ENCODE measurements around the gene ETNK2. TPM values are rescaled to one million over a fixed set of nuclear protein-coding genes. Genes with fewer than 3 reads are reported as not detected.

Gene ETNK2
- total RNA-seq, 1 donor from 2014 or later, result 8.2 TPM

DNA sequence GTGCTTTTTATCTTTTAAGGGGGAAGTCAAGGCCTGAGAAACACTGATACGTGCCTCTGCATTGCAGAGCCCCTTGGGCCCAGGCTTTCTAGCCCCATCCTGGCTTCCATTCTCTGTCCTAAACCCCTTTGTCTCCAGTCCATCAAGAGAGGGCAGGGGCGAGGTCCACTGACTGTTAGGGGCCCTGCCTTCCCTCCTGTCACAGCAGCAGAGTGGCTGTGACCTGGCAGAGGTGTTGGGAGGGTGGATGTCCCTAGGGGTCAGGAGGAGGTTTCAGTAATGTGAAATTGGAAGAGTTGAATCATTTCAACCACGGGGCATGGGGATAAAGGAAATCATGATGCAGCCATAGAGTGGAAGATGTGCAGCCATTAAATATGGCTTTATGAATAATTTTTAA is 54.9 kb downstream of the ETNK2 start:
- TF ChIP-seq EZH2 (IDR thresholded peaks at IDR 0.05; ENCODE audit: insufficient read depth, low read length), result no peak
- TF ChIP-seq, protein P1, sequence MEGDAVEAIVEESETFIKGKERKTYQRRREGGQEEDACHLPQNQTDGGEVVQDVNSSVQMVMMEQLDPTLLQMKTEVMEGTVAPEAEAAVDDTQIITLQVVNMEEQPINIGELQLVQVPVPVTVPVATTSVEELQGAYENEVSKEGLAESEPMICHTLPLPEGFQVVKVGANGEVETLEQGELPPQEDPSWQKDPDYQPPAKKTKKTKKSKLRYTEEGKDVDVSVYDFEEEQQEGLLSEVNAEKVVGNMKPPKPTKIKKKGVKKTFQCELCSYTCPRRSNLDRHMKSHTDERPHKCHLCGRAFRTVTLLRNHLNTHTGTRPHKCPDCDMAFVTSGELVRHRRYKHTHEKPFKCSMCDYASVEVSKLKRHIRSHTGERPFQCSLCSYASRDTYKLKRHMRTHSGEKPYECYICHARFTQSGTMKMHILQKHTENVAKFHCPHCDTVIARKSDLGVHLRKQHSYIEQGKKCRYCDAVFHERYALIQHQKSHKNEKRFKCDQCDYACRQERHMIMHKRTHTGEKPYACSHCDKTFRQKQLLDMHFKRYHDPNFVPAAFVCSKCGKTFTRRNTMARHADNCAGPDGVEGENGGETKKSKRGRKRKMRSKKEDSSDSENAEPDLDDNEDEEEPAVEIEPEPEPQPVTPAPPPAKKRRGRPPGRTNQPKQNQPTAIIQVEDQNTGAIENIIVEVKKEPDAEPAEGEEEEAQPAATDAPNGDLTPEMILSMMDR (IDR thresholded peaks at IDR 0.05; ENCODE audit: insufficient read depth, low read depth, low read length), result no peak
- no peak for DNase-seq (ENCODE audit: low read depth)
- Histone ChIP-seq H2AFZ (ENCODE audit: low read depth, low read length) (no peak overlapping the region), H3K4me2 (ENCODE audit: low read length) (no peak overlapping the region), H3K4me3 (ENCODE audit: insufficient read depth, low read depth, low read length) (no peak overlapping the region), H3K9me3 (ENCODE audit: insufficient read depth, low read depth, low read length) (no peaks in the 10 kb centered on the region), H3K27ac (ENCODE audit: low read depth, low read length) (no peak overlapping the region), H3K27me3 (ENCODE audit: insufficient read depth, low read length) (no peaks in the 10 kb centered on the region), H3K9ac (ENCODE audit: low read length) (no peak overlapping the region), H4K20me1 (ENCODE audit: insufficient read depth, low read length) (peaks cover under 1% of the 10 kb centered on the region), H3K36me3 (ENCODE audit: insufficient read depth, low read length) (no peaks in the 10 kb centered on the region), H3K4me1 (ENCODE audit: insufficient read depth, low read length) (no peaks in the 10 kb centered on the region), H3K79me2 (ENCODE audit: insufficient read depth, low read length) (no peaks in the 10 kb centered on the region)
- Mint-ChIP-seq H3K36me3 (ENCODE audit: low read depth, unreplicated experiment) (no peaks in the 10 kb centered on the region), H3K27me3 (ENCODE audit: low read depth, unreplicated experiment) (no peaks in the 10 kb centered on the region), H3K27ac (ENCODE audit: unreplicated experiment) (no peak overlapping the region), H3K4me3 (ENCODE audit: unreplicated experiment) (no peak overlapping the region), H3K4me1 (ENCODE audit: low read depth, unreplicated experiment) (peaks cover 5% of the 10 kb centered on the region), H3K9me3 (ENCODE audit: unreplicated experiment) (no peaks in the 10 kb centered on the region)
- no peak for FAIRE-seq

DNA sequence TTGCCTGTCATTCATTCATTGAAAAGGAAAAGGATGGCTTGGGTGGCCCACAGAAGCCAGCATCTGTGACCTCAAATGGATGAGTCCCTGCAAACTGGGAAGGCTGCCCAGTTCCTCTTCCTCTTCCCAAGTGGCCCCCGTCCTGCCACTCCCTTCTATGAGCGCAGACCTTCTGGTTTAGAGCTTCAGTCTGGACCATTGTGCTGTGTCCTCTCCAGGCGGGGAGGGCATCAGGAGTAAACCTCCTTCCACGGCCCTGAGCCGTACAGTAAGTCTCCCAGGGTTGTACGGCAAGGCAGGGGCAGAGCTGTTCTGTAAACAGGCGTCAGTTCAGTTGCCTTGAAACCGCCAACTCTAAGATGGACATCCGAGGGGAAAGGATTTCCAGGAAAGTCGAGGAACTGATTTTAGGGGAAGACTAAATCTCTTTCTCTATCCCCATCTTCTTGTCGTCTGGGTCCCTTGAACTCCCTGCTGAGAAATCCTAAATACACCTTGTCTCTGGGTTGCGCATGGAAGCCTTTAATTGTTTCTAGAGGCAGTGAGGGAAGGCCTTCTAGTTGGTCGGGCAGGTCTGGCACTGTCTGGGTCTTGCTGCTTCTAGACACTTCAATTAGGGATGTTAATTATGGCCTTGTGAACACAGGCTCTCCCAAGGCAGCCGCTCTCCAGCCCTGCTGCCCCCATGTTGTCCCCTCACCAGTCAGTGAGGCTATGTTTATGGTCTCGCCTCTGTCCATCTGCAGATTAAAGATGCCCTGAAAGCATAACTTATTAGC is 56.8 kb downstream of the ETNK2 start:
- H3K79me2 ChIP-seq (ENCODE audit: insufficient read depth, low read length), result no peaks in the 10 kb centered on the region
- H3K27me3 ChIP-seq (ENCODE audit: insufficient read depth, low read length), result no peaks in the 10 kb centered on the region
- Mint-ChIP-seq H3K27me3 (ENCODE audit: low read depth, unreplicated experiment) (no peaks in the 10 kb centered on the region), H3K27ac (ENCODE audit: unreplicated experiment) (no peak overlapping the region), H3K4me1 (ENCODE audit: low read depth, unreplicated experiment) (peaks cover 6% of the 10 kb centered on the region), H3K4me3 (ENCODE audit: unreplicated experiment) (no peak overlapping the region), H3K36me3 (ENCODE audit: low read depth, unreplicated experiment) (peaks cover 4% of the 10 kb centered on the region), H3K9me3 (ENCODE audit: unreplicated experiment) (no peaks in the 10 kb centered on the region)
- no peak for TF ChIP-seq EZH2 (IDR thresholded peaks at IDR 0.05; ENCODE audit: insufficient read depth, low read length)
- TF ChIP-seq, protein P1 (IDR thresholded peaks at IDR 0.05; ENCODE audit: insufficient read depth, low read depth, low read length), result no peak
- H3K36me3 ChIP-seq (ENCODE audit: insufficient read depth, low read length), result no peaks in the 10 kb centered on the region
- no peak overlapping the region for H3K4me3 ChIP-seq (ENCODE audit: insufficient read depth, low read depth, low read length)
- no peak overlapping the region for H2AFZ ChIP-seq (ENCODE audit: low read depth, low read length)
- no peak for FAIRE-seq
- DNase-seq (ENCODE audit: low read depth), result no peak
- H3K4me2 ChIP-seq (ENCODE audit: low read length), result no peak overlapping the region
- peaks cover 7% of the 10 kb centered on the region for H4K20me1 ChIP-seq (ENCODE audit: insufficient read depth, low read length)
- H3K9ac ChIP-seq (ENCODE audit: low read length), result no peak overlapping the region
- H3K27ac ChIP-seq (ENCODE audit: low read depth, low read length), result no peak overlapping the region
- H3K4me1 ChIP-seq (ENCODE audit: insufficient read depth, low read length), result no peaks in the 10 kb centered on the region
- no peaks in the 10 kb centered on the region for H3K9me3 ChIP-seq (ENCODE audit: insufficient read depth, low read depth, low read length)

DNA sequence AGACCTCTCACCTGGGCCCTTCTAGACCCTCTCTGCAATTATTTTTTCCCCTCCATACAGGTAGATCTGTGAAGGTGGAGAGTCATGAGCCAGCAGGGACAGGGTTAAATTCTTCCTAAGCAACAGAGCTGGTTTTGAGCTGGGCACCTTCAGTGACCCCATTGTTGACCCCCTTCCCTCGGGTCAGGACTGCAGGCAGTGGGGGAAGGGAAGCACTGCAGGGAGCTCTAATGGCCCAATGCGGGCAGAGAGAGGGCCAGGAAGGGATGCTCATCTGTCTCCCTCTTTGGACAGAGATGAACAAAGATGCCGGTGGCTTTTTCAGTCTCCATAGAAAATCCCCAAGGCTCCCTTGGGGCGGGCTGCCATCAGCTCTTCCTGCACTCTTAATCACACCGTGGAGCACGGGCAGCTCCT is 57.5 kb downstream of the ETNK2 start:
- Mint-ChIP-seq H3K27me3 (ENCODE audit: low read depth, unreplicated experiment) (no peaks in the 10 kb centered on the region), H3K9me3 (ENCODE audit: unreplicated experiment) (no peaks in the 10 kb centered on the region), H3K36me3 (ENCODE audit: low read depth, unreplicated experiment) (peaks cover 4% of the 10 kb centered on the region), H3K4me3 (ENCODE audit: unreplicated experiment) (no peak overlapping the region), H3K27ac (ENCODE audit: unreplicated experiment) (no peak overlapping the region), H3K4me1 (ENCODE audit: low read depth, unreplicated experiment) (peaks cover 6% of the 10 kb centered on the region)
- Histone ChIP-seq H3K27me3 (ENCODE audit: insufficient read depth, low read length) (no peaks in the 10 kb centered on the region), H3K4me2 (ENCODE audit: low read length) (no peak overlapping the region), H4K20me1 (ENCODE audit: insufficient read depth, low read length) (peaks cover 7% of the 10 kb centered on the region), H3K4me3 (ENCODE audit: insufficient read depth, low read depth, low read length) (no peak overlapping the region), H3K79me2 (ENCODE audit: insufficient read depth, low read length) (no peaks in the 10 kb centered on the region), H3K4me1 (ENCODE audit: insufficient read depth, low read length) (no peaks in the 10 kb centered on the region), H3K9me3 (ENCODE audit: insufficient read depth, low read depth, low read length) (no peaks in the 10 kb centered on the region), H3K27ac (ENCODE audit: low read depth, low read length) (no peak overlapping the region), H2AFZ (ENCODE audit: low read depth, low read length) (no peak overlapping the region), H3K36me3 (ENCODE audit: insufficient read depth, low read length) (no peaks in the 10 kb centered on the region), H3K9ac (ENCODE audit: low read length) (no peak overlapping the region)
- FAIRE-seq, result no peak
- DNase-seq (ENCODE audit: low read depth), result no peak
- no peak for TF ChIP-seq EZH2 (IDR thresholded peaks at IDR 0.05; ENCODE audit: insufficient read depth, low read length)
- TF ChIP-seq, protein P1 (IDR thresholded peaks at IDR 0.05; ENCODE audit: insufficient read depth, low read depth, low read length), result no peak
